ENCODE measurements around the gene LZIC. TPM values are rescaled to one million over a fixed set of nuclear protein-coding genes. Genes with fewer than 3 reads are reported as not detected.
A peak's percentile ranks its signal among the peaks of the same experiment; 100 is the strongest.

LZIC gene
- total and polyA plus RNA-seq, 2 of the 13 experiments (the other 11 are each of a cell fraction or from before 2014, with no cell fraction given) = 25.2 to 71.8 TPM

- TF ChIP-seq ZNF281 (CRISPR knock-in tag; IDR thresholded peaks at IDR 0.05; ENCODE audit: borderline replicate concordance) = no peak
- 0 out of 2 replicates have a peak, but pooled peaks have one; percentile 25 for TF ChIP-seq ZNF501 (CRISPR knock-in tag; IDR thresholded peaks at IDR 0.05)
- TF ChIP-seq ZBTB38 (CRISPR knock-in tag; IDR thresholded peaks at IDR 0.05) = peak; percentile 68
- peak; percentile 43; the same call in 1 of the 2 replicates for TF ChIP-seq HNF4A (CRISPR knock-in tag; IDR thresholded peaks at IDR 0.05)
- no peak for TF ChIP-seq RARG (CRISPR knock-in tag; IDR thresholded peaks at IDR 0.05; ENCODE audit: low read depth)
- TF ChIP-seq HDAC2 (CRISPR knock-in tag; IDR thresholded peaks at IDR 0.05) = peak; percentile 38; the same call in 1 of the 2 replicates
- TF ChIP-seq, protein P1, sequence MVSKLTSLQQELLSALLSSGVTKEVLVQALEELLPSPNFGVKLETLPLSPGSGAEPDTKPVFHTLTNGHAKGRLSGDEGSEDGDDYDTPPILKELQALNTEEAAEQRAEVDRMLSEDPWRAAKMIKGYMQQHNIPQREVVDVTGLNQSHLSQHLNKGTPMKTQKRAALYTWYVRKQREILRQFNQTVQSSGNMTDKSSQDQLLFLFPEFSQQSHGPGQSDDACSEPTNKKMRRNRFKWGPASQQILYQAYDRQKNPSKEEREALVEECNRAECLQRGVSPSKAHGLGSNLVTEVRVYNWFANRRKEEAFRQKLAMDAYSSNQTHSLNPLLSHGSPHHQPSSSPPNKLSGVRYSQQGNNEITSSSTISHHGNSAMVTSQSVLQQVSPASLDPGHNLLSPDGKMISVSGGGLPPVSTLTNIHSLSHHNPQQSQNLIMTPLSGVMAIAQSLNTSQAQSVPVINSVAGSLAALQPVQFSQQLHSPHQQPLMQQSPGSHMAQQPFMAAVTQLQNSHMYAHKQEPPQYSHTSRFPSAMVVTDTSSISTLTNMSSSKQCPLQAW (CRISPR knock-in tag; IDR thresholded peaks at IDR 0.05) = peak; percentile 20; the same call in 1 of the 2 replicates
- peak; percentile 47; the same call in 1 of the 2 replicates for TF ChIP-seq HDAC1 (CRISPR knock-in tag; IDR thresholded peaks at IDR 0.05)
- TF ChIP-seq ZNF746 (CRISPR knock-in tag; IDR thresholded peaks at IDR 0.05) = 0 out of 2 replicates have a peak, but pooled peaks have one; percentile 52
- peak; percentile 32; the same call in 1 of the 2 replicates for TF ChIP-seq GATAD2A (CRISPR knock-in tag; IDR thresholded peaks at IDR 0.05)
- no peak for TF ChIP-seq EZH2 (conservative IDR thresholded peaks at IDR 0.05; ENCODE audit: low read depth, low read length)
- no peak for TF ChIP-seq SNAI1 (CRISPR knock-in tag; IDR thresholded peaks at IDR 0.05; ENCODE audit: borderline replicate concordance)
- TF ChIP-seq HOXA3 (CRISPR knock-in tag; IDR thresholded peaks at IDR 0.05) = peak; percentile 46
- TF ChIP-seq SRY (CRISPR knock-in tag; IDR thresholded peaks at IDR 0.05) = 0 out of 2 replicates have a peak, but pooled peaks have one; percentile 51
- peak; percentile 64 for TF ChIP-seq PAXIP1 (CRISPR knock-in tag; conservative IDR thresholded peaks at IDR 0.05)
- 0 out of 2 replicates have a peak, but pooled peaks have one; percentile 34 for TF ChIP-seq MYNN (CRISPR knock-in tag; IDR thresholded peaks at IDR 0.05; ENCODE audit: low read depth)
- TF ChIP-seq SALL1 (CRISPR knock-in tag; IDR thresholded peaks at IDR 0.05) = peak; percentile 65
- peak in 1 of 2 experiments; percentile 42; a peak in 1 of 4 replicates for TF ChIP-seq EP300 (IDR thresholded peaks at IDR 0.05; ENCODE audit: low read depth in 2 of 2, low read length in 2 of 2)
- TF ChIP-seq EP300 (CRISPR knock-in tag; IDR thresholded peaks at IDR 0.05; ENCODE audit: borderline replicate concordance) = no peak
Measured at GRCh38 chr1:9912264-9912936, 30.8 kb downstream of the LZIC start (continued).
